Measurements from ENCODE around the gene TMEM171.

DNA sequence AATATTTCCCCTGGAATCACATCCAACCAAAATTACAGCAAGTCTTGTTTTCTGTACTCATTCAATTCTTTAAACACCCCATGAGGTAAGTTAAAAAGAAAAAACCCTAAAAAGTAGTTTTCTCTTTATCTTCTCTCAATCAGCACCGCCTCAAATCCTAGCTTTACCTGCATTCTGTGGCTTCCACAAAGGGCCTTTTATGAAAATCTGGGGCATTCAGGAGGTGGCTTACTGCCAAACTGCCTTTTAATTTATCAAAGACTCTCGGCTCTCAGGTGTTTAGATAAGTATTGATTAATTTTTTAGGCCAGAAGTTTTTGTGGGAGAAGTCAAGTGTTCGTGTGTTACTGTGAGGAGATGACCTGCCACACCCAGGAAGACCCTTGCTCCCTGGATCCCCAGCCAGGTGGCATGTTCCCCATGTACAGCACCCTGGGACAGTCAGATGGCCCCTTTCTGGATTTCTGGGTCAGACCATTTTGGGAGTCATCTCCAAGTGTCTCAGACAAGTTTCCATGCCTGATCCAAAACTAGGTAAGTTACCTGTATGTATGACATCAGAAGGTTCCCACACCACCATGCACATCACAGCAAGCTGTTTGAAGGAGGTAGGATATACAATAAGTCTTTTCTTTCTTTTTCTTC lies 6.2 kb upstream of the TMEM171 start:
- TF ChIP-seq CTCF (IDR thresholded peaks at IDR 0.05) (no peak), EZH2 (IDR thresholded peaks at IDR 0.05; ENCODE audit: borderline replicate concordance, insufficient read depth, low read depth, low read length, poor library complexity, severe bottlenecking) (no peak)

Measured in B cell (primary cell).